NCI-H1436 (cell line): ENCODE results near the gene RFX3.

Experiments used
- DNase-seq: peaks from one replicate; lab custom pipeline; 2025; lab: John Stamatoyannopoulos, UW

RFX3 gene

DNA sequence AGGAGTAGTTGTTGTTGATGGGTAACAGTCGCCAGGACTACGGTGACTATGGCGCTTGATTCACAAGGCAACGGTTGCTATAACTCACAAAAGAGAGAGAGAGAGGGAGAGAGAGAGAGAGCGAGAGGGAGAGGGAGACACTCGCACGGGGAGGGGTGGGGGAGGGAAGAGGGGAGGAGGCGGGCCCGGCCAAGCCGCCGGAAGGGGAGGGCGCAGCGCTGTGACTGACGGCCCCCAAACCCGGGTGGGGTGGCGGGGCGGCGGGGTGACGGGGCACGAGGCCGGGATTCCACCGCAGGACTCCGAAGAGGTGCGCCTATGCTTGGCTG is at the start of gene RFX3:
Gene RFX3 (minus strand): TSS at position 166 of the 329 bp plus-strand sequence. CDS start 130,413 bp downstream, outside the sequence.
- peak; percentile 94 for DNase-seq

DNA sequence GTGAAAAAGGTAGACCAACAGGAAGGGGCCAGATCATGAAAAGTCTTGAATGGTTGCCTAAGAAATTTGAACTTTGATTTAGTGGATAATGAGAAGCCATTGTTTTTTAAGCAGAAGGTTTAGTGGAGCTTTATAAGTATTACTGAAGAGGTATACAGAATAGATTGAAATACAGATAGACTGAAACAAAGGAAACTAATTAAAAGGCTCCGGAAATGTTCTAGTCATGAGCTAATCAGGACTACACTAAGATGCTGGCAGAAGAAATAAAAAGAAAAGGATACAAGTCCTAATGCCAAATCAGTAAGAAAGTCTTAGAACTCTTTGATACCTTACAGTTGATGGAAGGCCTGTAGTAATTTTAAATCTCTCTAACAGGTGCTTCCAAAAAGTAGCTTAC is 45.7 kb upstream of the RFX3 start:
- DNase-seq = no peak

DNA sequence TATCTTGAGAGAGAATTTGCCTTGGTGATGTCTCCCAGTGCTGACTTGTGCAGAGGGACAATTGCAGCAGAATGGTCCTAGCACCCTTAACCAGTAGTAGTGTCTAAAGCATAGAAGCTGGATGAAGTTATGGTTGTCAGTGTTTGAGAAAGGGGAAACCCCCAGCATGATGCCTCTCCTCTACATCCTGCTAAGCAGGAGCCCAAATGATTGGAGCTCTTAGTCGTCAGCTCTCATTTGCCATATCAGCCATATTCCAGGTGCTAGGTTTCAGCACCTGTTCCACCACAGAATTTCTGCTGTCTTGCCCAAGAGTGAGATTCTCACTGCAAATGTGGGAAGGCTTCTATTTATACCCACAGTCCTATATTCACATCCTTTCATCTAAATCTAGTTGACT is 43.7 kb upstream of the RFX3 start:
- no peak for DNase-seq

DNA sequence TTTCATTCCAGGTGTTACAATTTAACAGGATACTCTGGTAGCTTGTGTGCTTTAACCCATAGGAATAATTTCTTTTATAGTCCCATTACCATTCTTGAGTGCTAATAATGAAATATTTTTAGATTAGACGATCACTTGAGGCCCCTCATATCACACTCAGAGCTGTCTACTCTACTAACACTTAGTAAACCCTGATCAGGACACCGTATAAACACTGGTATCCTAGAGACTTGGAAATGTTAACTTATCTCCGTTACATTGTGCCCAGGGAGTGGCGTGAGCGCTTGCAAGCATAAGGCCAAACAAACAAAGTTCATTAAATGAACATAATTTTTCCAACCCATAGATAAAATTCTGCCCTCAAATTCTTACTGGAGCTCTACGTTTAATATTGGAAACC is 42.2 kb upstream of the RFX3 start:
- no peak for DNase-seq

DNA sequence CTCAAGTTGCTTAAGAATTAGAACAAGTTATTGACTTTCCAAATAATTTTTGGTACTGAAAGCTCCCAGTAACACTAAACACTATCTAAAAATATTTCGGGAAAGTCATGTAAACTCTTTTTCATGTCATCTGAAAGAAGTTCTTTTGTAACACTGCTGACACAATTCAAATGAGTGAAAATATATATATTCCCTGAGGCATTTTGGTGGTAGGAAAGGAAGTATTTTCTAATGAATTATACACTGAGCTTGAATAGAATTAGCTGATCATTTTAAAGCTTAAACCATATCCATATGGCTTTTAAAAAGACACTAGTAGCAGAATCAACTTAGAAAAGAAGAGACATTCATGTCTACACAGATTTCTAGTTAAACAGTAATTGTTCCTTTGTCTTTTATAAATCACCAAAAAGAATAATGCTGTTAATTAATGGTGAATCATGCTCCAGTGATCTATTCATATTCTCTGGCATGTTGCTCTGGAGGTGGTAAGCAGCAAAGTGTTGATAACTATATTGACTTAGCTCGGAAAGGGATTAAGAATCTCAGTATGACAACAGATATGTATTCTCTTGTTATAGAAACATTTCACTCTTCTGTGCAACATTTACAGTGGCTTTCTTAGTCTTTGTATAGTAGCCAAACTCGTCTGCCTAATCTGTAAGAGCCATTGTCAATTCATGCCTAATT is 27.4 kb upstream of the RFX3 start:
- no peak for DNase-seq

DNA sequence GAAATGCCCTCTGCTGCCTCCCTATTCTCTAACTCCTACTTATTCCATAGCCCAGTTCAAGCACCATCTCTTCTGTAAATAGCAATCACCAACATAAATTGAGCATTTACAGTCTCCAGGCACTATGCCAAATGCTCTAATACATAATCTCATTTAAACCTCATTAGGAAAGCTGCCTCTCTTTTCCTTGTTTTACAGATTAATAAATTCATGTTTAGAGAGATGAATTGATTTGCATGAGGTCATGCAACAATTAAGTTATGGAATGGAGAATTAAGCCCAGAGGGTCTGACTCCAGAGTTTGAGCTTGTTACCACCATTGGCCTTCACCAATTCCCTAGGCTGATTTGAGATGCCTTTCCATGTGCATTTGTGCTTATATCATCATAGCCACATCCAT is 23.4 kb upstream of the RFX3 start:
- no peak for DNase-seq

DNA sequence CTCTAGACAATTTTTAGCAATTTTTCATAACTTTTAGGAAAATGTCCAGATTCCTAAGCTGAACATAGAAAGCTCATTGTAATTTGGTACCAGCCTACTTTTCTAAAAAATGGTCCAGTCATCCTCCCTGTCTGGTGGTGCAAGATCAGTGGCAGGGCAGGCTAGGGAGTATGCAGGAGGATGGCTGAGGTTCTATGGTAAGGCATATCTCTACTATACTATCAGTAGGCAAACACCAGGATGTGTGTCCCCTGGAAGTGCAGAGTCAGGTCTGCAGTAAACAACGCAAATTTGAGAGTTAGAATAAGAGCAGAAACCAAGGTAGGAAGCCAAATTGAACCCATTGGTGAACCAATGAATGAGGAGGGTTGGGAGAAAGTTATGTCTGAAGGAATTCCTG is 22.8 kb upstream of the RFX3 start:
- no peak for DNase-seq

DNA sequence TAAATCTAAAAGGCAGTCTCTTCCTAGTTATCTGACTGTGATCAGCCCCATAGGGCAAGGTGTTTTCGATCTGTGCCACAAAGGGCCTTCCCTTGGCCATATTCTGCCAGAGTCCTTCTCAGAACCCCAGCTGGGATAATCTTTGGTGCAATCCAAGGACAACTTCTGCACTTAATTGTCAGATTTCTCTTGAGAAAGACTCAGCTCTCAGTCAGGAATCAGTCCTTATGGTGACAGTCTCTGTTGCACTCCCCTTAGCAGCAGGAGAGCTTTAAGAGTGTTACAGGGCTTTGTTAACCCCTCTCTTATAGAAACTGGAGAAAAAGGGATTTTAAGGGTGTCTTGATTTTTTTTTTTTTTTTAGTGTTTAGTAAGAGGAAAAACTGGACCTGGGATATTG is 15.4 kb upstream of the RFX3 start:
- no peak for DNase-seq

DNA sequence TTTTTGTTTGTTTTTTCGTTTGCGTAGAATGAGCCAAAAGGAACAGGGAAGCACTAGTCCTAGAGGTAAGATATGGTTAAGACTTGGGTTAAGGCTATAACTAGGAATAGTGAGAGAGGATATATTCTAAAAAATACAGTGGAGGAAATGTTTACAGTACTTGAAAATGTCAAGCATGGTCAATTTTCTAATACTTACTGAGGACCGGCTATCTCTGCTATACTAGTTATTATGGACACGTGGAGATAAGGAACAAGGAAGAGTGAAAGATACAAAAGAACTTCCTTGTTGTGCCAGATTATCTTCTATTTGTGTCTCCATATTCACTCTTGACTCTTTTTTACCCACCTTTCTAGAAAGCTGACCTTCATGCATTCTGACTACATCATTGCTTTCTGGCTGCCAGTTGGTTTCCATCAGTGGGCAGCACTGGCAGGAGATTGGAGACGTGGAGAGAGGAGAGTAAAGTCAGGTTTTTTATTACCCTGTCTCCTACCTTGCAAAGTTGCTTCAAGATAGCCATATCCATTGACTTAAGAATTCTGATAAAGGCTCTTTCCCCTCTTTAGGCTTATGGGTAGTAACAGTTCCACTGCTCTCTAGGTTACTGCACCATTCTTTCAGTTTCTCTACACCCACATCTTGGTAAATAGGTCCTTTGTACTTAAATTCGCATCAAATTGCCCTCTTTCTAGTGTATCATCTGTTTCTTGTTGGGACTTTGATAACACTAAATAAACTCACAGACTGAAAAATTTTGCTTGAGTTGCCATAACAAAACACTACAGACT is 9.0 kb upstream of the RFX3 start:
- no peak for DNase-seq

DNA sequence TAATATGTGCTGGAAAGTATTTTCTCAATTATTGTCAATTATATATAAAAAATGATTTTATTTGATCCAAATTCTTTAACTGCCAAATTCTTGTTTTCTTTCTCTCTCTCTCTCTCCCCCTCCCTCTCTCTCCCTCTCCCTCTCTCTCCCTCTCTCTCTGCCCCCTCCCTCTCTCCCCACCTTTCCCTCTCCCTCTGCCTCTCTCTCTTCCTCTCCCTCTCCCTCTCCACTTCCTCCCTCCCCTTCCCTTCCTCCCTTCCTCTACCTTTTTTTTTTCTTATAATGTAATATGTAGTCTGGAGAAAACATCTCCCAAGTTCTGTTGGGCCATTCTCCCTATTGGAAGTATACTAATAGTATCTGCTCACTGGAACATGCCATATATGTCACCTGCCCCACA is 6.4 kb upstream of the RFX3 start:
- DNase-seq = no peak

DNA sequence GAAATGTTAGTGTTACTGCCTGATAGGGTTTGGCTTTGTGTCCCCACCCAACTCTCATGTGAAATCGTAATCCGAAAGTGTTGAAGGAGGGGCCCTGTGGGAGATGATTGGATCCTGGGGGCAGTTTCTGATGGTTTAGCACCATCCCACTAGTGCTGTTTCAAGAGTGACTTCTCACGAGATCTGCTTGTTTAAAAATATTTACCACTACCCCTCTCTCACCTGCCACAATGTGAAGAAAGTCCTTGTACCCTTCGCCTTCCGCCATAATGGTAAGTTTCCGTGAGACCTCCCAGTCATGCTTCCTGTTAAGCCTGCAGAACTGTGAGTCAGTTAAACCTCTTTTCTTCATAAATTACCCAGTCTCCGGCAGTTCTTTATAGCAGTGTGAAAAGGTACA is 2.6 kb upstream of the RFX3 start:
- DNase-seq = peak; percentile 68

DNA sequence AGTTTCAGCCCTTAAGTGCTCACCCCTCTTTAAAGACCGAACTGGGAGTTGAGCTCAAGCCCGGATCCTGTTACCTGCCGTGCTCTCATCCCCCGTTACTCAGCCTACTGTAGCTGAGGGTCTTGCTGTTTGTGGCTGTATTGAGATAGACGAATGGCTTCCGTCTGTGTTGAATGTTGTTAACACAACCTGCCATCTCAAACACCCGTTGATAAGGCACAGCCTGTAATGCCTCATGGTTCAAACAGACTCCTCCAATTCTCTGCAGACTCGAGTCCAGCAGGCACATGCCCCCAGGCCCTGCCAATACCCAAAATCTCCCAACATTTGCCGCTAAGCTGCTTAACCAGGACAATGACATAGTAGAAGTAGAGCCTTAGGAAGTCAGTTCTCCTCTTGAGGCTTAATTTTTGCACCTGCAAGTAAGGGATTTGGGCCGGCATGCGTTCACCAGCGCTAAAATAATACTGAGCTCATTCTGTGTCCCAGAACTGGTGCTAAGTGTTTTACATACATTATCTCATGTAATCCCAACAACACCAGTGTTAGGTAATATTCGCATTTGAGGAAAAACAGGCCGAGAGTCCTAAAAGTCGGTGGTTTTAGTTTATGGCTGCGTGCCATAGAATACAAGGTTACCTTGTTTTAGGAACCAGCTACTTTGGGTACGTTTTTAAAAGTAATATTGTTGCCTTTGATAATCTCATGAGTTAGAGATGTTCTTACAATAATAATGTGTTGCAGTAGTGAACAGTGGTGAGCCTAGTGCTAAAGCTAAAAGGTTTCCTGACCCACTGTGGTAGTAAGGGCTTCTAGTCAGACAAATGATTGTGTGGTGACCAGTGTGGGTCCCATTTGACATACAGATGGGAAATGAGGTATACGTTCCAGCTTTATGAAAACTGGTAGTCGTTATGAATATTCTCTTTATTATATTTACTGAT is 1.5 kb upstream of the RFX3 start:
- DNase-seq = peak; percentile 76

DNA sequence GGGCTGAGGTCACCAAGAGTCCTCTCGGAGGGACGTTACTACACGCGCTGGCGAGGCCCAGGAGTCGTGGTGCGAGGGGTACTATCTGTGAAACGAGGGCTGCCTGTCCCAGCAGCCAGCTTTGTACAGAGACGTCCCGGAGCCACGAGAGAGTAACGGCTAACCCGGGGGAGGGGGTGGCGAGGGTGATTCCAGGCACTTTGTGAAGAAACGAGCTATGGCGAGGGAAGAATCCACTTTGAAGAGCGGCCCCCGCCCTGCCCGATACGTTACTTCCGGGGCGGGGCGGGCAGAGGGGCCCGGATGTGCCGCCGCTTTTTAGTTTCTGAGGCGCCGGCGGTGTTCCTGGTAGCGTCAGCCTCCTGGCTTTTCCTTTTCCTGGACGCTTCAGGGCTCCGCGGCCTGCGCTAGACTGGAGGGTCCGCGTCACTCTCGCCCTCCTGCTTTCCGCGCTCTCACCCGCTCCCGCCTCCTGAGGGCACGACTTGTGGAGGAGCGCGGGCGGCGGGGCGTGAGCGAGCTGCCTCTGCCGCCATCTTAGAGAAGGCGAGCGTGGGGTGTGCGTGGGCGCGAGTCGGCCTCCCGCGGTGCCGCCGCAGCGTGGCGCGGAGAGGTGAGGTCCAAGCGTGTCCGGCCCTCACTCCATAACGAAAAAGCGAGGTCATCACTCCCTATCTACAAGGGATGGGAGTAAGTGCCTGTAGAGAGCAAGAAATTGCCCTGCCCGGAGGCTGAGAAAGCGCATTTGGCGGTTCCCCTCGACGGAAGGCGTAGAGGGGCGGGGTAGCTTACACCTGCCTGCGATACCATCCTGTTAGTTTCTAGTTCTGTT is 580 bp upstream of the RFX3 start:
- peak; percentile 87 for DNase-seq

DNA sequence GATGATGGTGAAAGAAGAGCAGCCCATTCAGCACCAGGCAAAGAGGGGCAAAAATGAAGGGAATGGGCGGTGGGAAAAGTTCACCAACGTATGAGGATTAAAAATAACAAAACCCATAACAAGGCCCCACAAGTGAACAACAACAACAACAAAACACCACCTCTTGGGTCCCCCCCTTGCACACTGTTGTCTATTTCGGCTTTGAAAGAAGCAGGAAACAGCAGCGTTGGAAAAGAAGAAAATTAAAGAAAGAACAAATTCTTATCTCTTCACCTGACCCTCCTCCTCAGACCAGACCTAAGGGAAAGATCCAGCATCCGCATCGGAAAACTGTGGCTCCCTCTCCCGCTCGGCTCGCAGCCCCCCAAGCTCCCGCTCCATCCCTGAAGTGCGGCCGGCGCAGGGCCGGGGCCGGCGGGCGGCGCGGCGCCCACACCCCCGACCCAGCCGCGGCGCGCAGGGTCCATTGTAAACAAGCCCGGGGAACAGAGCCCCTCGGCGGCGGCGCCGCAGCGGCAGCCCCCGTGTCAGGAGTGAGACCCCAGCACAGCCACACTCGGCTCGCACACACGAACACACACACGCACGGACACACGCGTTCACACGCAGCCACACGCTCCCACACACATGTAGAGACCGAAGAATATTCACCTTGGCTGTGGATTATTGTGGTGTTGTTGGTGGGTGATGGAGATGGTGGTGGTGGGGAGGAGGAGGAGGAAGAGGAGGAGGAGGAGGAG is 535 bp downstream of the RFX3 start:
- DNase-seq = no peak

DNA sequence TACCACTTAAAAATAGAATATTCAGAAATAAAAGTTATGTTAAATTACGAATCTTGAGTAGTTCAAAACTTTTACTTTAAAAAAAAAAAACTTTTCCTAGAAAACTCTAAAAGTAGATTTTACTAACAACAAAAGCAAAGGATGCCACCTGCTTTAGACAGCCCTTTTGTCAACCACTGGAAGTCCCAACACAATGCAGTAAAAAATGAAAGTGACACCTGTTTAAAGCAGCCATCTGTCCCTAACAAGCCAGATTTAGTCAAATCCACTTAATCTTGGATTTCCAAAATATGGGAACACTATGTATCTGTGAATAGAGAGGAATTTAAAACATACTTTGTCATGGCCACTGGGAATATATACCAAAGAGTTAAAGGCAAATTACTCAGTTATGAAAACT is 3.8 kb downstream of the RFX3 start:
- DNase-seq = no peak

DNA sequence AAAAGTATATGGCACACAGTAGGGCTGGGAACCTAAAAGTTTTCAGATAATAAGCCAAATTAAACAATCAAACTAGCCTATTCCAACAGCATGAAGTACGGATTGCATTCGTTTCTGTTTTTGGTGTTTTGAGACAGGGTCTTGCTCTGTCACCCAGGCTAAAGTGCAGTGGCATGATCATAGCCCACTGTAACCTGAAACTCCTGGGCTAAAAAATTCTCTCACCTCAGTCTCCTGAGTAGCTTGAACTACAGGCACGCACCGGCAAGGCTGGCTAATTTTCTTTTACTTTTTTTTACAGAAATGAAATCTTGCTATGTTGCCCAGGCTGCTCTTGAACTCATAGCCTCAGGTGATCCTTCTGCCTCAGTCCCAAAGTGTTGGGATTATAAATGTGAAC is 5.2 kb downstream of the RFX3 start:
- no peak for DNase-seq

DNA sequence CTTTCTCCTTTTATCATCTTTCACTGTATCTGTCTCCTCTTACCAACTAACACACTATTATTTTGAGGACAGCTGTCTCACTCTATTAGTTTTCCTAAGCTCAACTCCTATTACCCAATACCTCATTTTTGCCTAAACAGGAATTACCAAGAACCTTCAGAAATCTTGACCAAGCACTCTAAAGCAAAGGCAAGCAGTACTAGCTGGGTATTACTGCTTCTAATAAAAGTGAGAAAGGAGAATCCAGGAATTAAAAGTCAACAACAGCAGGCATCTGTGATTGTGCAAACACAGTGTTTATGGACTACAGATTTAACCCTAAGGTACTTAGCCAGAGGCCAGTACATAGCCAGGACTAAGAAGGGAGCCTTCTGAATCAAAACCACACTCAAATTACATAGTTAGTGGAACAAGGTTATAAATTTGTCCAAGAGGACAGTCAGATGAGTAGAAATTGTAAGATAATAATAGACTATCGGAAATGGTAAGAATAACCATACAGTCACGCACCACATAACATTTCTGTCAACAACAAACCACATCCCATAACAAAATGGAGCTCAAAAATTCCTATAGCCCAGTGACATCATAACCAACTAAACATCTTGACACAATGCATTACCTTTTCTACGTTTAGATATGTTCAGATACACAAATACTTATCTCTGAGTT is 8.3 kb downstream of the RFX3 start:
- no peak for DNase-seq

DNA sequence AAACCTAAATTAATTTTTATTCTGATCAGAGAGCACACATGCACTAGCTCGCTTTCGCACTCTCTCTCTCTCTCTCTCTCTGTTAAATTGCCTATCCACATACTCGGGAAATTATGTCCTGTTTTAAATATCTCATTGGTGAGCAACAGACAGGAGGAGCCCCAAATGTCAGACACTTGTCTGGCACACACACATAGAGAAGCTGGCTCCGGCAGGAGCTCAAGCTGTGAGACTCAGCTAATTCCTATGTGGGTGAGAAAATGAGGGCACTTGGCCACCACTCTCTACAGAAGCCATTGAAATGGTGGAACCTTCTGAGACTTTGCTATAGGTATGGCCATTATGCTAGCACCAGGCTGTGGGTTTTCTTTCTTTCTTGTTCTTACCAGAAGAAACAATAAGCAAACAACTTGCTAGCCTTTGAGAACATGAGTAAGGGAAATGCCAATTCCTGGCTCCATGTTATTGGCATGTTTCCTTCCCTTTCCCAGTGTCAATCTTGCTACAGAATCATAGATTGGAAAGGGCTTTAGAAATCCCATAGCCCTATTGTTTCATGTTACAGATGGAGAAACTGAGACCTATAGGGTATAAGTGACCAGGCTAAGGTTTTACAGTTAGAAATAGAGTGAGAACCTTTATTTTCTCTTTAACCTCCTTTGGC is 9.0 kb downstream of the RFX3 start:
- no peak for DNase-seq

DNA sequence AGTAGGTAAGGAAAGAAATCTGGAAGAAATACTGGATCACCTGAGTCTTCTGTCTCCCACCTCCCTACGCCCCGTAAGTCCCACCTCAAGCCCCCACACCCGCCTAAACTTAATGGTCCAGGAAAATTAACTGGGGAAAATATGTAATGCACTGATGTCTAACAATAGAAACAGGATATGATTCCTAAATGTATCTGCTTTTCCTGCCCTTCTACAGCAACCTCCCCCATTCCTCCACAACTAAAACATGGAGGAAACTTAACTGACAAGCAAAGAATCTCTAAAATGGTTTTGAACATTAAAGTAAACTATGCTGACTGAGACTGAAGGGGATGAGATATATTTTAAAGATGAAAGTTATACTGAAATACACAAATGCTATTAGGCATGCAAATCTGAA is 10.4 kb downstream of the RFX3 start:
- DNase-seq = no peak

DNA sequence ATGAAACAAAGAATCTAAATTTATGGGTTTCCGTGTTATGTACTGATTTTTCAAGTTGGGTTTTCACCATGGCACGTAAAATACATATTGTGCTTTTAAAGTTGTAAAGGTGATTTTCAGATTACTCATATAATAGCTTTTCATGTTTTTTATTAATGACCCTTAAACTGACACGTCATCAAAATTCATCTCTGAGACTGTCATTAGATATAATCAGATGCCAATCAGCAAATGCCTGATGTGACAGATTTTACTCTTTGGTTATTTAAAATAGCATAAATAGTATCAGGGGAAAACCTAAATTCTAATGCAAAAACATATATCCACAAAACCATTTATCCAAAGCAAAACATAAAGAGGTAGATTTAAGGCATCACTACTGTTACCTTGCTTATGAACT is 11.0 kb downstream of the RFX3 start:
- DNase-seq = no peak
